Measurements from ENCODE around the gene KCTD18.

- TF ChIP-seq GATA2 (IDR thresholded peaks at IDR 0.05; ENCODE audit: low read depth, low read length) (no peak), GATA3 (IDR thresholded peaks at IDR 0.05; ENCODE audit: low read depth, low read length) (no peak)
Measured at GRCh38 chr2:200498402-200499162, 11.3 kb downstream of the KCTD18 start.
